ENCODE data around the gene ZSWIM1.

GRCh38 chr20:45850926-45851325 is 30.1 kb upstream of the ZSWIM1 start:
- TF ChIP-seq CTCF (IDR thresholded peaks at IDR 0.05) (no peak), EP300 (IDR thresholded peaks at IDR 0.05) (no peak)
